ENCODE measurements around the gene AATF.

Gene AATF, protein sequence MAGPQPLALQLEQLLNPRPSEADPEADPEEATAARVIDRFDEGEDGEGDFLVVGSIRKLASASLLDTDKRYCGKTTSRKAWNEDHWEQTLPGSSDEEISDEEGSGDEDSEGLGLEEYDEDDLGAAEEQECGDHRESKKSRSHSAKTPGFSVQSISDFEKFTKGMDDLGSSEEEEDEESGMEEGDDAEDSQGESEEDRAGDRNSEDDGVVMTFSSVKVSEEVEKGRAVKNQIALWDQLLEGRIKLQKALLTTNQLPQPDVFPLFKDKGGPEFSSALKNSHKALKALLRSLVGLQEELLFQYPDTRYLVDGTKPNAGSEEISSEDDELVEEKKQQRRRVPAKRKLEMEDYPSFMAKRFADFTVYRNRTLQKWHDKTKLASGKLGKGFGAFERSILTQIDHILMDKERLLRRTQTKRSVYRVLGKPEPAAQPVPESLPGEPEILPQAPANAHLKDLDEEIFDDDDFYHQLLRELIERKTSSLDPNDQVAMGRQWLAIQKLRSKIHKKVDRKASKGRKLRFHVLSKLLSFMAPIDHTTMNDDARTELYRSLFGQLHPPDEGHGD

DNA sequence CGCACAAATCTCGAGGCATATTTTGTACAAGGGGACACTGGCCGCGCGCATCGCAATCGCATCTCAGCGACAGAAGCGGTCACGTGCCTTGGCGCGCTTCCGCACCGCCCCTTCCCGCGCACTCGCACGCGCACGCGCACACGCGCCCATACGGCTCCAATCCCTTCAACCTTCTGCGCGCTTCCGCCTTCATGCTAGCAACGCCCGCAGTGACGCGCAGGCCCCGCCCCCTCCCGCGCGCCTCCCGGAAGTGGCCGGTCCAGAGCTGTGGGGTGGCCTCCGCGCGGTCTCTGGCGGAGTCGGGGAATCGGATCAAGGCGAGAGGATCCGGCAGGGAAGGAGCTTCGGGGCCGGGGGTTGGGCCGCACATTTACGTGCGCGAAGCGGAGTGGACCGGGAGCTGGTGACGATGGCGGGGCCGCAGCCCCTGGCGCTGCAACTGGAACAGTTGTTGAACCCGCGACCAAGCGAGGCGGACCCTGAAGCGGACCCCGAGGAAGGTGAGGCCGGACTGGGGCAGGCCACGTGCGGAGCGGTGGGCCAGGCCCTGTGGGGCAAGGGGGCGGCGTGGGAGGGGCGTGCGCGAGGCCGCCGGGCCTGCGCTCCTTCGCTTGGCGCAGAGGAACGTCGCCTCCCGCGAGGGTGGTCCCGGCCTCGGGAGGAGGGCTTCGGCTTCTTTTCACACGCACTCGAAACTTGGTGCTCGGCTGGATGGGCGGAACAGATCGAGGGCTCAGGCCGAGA, at the start of gene AATF:
Gene AATF (plus strand): TSS at position 238 of the 744 bp plus-strand sequence. CDS start 172 bp downstream, at position 410.
- peak; percentile 95 for DNase-seq (ENCODE audit: low spot score)

DNA sequence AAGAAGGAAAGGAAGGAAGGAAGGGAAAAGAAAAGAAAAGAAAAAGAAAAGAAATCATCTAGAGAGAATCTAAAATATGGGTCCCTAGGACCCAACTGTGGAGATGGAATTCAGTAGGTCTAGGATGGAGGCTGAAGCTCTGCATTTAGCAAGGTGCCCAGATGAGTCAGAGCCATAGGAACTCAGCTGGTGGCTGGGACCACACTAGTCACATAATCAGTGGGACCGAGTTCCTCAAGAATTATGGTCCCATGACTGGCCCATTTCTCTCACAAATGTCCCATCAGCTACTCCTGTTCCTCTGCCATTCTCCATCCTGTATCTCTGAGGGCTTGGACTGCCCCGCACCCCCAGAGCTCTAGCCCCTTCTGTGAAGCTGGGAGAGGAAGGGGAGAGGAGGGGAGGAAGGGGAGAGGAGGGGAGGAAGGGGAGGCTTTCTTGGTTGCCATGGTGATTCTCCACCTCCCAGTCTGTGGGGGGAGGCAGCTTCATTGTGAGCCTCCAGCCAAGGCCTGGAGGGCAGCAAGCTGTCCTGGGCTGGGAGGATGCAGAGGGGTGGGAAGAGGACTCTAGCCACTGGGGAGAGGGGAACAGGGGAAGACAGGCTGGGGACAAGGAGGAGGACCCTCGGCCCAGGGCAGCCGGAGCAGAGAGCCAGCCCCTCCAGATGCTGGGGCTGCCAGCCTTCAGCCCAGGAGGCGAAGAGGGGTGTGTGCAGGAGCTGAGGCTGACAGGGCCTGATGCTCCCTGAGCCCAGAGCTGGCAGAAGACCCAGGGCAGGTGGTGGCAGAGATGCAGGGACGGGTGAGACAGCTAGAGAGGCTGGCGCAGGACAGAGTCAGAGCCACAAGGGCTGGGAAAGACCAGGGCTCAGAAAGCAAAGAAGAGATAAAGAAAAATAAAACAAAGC, 49.2 kb upstream of the AATF start:
- DNase-seq (ENCODE audit: low spot score): no peak

DNA sequence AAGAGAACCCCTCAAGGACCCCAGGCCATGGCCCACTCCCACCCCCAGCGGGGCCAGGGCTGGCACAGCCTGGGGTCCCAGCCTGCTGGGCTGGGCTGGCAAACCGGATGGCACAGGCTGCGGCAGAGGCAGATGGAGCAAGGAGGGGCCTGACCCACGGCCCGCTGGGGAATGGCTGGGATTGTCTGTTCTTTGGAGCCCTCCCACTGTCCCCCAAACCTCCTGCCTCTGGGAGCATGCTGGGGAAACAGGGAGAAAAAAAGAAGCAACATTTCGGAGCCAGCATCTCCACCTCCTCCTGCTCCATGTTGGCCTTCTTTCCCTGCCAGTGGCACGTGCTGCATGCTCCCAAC, 48.6 kb upstream of the AATF start:
- no peak for DNase-seq (ENCODE audit: low spot score)

DNA sequence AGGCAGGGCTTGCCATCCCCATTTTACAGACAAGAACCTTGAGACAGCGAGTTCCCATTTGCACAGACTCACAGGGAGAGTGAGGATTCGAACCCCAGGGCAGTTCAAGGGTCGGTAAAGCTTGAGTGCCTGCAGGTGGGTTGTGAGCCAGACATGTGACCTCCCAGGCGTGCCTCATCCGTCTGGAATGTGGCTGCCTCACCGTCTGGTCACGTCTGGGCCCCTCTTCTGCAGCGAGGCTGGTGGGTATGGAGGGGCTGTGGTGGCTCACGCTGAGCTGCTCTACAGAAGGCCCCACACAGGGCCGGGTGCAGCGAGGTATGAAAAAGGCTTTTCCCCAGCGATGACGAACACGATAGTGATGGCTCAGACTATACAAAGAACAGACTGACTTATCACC, 47.2 kb upstream of the AATF start:
- no peak for DNase-seq (ENCODE audit: low spot score)

DNA sequence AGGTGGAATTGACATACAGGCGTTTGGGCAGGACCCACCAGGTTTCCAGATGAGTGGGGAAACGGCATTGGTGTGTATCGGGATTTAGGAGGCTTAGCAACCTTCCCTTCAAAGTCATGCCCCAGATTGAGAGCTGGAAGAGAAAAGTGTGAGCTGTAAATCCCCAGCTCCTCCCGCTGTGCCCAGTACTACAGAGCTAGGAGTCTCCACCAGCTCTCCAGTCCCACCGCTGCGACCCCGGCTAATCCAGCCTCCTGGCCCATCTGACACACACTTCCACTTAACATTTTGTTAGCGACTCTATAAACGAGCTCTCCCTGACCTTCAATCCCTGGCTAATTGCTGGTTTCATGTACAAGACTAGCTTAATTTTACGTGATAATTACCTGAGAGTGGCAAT, 41.3 kb upstream of the AATF start:
- no peak for DNase-seq (ENCODE audit: low spot score)

DNA sequence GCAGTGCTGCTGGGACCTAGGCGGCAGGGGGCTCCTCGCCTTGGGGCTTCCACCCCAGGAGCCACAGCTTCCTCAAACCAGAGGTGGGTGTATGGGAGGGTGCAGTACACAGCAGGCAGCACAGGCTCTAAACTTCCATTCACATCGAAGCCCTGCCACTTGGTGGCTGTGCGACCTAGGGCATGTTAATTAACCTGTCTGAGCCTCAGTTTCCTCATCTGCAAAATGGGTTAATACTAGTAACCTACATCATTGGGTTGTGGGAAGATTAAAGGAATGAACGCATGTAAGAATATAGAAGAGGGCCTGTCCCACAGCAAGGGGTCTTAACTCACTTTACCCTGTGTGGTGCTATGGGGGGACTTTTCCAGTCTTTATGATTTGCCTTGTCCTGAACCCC, 38.2 kb upstream of the AATF start:
- no peak for DNase-seq (ENCODE audit: low spot score)

DNA sequence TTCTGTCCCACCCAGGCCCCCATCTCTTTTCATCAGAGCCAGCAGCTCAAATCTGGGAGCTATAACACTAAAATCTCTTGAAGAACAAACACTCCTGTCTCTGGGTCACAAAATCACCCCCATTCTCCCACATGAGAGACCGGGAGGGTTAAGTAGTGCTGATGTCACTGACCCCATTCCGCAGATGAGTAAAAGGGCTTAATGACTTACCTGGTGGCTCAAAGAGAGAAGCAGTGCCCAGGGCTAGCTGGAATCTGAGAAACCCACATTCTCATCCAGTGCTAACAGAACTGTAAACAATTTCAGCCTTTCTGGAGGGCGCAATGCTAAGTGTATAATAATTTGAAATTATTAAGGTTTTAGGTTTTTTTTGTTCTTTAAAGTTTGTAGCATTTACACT, 37.8 kb upstream of the AATF start:
- DNase-seq (ENCODE audit: low spot score): no peak

DNA sequence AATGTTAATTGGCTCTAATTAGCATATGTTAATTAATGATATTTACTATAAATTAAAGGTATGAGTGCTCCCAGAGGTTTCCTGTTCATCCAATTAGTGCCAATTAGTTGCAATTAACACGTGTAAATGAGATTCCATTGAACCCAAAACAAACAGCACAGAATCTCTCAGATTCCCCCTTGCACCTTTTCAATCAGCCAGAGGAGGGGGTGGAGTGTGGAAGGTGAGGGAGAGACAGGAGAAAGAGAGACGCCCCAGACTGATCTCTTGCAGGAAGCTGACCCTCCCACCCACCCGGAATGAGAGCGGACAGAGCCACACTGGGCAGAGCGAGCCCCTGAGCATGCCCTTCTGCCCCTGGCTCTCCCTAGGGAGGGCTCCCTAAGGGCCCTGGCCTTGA, 35.6 kb upstream of the AATF start:
- DNase-seq (ENCODE audit: low spot score): no peak

DNA sequence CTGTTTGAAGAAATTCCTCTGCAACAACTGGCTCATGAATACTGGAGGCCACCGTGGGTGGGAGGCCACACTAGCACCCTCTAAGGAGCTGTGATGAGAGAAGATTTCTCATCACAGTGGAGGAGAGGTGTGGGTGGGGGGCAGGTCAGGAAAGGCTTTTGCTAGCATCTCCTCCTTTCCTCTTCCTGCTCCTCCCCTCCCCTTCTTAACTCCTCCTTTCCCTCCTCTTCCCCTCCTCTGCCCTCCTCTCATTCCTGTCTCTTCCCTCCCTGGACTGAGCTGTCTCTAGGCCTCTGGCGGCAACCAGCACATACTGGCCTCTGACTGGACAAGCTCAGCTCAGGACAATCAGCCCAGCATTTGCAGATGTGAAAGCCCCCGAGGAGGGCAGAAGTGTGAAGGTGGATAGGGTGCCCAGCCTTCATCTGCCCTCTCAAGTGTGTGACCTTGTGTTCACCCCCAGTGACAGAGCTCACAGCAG, 30.5 kb upstream of the AATF start:
- no peak for DNase-seq (ENCODE audit: low spot score)

DNA sequence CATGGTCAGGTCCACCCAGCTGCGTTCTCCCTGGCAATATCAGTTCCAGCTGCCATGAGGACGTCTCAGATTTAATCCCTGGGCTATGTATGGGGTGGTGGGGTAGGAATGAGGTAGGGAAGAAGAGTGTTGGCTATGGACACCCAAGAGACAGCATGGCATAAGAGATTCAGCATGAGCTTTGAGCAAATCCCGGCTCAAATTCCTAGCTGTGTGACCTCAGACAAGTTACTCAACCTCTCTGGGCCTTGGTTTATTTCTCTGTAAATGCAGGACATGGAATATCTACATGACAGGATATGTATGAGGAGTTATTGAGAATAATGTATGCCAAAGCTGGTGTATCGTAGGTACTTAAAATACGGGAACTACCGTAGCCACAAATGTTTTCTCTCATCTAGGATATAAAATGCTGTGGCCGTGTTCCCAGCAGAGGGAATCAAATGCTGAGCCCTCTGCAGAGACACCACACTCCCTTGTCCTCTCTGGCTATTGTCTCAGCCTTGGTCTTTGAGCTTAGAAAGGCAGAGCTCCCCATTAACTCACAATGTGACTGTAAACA, 29.3 kb upstream of the AATF start:
- DNase-seq (ENCODE audit: low spot score): no peak

DNA sequence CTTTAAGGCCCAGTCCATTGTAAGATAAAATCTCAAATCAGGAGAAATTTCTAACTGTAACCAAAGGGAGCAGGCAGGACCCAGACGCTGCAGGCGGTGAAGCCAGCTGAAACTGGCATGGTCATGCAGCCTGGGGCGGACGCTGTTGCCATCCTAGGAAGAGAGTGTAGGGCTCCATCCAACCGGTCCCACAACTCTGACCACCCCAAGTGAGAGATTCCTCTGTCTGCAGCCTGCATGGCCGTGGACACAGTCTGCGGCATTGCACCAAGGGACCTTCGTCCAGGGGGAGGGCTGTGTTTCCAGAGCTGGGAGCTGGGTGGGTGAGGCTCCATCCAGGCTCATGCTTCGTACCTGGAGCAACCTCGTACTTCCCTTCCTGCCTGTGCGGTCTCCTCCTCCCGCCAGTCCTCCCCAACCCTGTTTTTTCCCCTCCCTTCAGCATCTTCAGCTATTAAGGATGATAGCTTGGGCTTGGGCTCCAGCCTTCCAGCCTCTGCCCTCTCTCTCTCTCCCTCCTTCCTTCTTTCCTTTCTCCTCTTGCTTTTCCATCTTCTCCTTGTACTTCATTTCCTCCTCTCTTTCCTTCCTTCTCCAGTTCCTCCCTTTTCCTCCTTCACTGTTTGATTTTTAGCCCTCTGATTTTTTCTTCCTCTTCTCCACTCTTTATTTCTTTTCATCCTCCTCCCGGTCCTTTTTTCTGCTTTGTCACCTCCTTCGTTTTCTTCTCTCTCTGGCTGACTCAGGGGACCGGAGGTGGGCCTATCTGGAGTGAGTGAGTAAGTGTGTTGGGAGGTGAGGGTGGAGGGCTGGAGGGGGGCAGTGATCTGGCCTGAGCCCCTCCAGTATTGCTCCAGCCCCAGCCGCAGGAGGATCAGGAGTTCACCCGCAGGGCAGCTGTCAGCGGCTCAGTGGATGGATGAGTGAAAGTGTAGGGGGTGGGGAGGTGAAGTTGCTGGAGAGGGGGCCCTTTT, 28.4 kb upstream of the AATF start:
- DNase-seq (ENCODE audit: low spot score): no peak

DNA sequence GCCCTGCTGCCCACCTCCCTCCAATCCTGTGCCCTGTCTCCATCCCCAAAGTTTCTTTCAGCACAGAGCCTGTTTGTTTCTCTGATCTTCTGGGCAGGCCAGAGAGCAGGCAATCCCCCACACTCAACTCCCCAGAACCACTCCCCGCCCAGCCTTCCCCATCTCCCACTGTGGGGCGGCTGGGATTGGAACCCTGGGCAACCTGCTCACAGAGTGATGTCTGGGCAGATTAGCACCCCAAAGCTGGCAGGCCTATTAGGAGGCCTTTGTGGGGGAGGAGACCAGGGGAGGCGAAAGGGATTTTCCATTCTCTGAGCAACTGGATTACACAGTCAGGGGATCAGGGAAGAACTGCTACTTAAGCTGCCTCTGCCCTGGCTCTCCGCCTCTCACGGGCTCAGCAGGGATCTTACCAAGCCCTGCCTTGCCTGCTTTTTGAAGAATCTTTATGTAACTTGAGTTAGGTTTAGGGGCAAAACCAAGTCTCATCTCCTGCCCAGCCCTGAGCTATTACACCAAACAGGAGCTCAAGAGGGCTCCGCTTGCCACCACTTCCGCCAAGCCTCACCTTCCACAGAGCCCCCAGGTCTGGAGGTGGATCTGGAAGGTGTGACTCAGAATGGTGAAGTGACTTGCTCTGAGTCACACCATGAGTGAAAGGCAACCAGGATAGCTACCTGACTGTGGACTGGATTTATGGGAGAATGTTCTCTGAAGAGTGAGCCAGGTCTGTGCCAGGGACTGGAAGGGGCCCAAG, 27.5 kb upstream of the AATF start:
- DNase-seq (ENCODE audit: low spot score): no peak

DNA sequence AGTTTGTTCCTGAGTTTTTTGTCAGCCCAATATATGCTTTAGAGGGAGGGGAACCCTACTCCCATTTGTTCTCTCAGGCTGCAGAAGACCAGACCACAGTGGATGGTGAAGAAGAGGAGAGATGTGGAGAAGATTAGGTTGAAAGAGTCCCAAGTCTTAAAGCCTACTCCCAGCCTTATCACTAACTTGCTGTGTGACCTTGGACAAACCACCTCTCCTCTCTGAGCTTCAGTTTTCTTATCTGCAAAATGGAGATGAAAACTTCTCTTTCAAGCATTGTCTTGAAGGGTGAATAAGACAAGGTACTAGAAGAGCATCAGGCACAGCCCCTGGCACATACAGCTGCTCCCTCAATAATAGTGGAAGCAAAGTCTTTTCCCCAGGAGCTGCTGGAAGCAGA, 26.6 kb upstream of the AATF start:
- DNase-seq (ENCODE audit: low spot score): no peak

DNA sequence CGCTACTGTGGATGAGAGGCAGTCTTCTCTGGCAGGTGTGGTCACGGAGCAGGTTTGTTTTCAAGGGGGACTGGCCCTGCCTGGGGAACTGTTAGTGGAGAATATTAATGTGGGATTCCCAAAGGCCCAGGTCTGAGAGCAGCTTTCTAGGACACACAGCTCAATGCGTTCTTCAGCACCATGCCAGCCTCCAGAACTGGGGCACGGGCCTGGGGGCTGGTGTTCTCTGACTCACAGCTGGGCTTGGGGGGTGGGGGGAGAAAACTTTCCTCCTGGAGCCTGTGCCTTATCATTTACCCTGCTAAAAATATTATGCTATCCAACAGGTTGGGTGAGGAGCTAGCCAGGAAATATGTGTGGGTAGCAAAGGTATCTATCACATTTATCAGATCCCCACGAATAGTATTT, 24.9 kb upstream of the AATF start:
- DNase-seq (ENCODE audit: low spot score): no peak

DNA sequence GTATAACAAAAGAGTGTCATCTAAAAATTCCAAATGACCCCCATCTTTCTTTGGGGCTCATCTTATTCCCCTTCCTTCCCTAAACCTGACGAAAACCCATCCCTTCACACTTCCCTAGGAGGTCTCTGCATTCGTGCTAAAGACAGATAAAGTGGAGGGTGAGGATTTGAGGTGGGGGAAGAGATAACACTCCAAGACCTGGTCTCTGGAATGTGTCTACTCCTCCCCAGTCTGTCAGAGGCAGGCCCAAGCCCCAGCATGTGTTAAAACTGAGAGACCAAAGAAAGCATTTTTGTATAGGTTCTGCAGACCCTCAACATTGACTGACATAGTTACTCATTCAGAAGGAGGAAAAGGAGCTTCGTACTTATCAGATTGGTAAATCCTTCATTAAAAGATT, 22.5 kb upstream of the AATF start:
- no peak for DNase-seq (ENCODE audit: low spot score)

DNA sequence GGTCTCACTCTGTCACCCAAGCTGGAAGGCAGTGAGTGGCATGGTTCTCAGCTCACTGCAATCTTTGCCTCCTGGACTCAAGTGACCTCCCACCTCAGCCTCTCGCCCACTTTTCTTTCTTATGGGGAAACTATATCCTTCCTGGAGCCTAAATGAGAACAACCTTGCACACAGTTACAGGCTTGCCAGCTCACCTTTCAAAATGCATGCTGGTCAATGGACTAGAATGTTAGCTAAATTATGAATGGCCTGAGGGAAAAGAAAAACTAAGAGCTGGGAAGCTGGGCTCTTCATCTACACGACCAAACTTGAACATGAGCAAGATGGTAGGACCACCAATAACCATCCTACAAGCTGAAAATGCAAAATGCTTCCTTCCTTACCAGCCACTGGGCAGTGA, 22.1 kb upstream of the AATF start:
- DNase-seq (ENCODE audit: low spot score): no peak

DNA sequence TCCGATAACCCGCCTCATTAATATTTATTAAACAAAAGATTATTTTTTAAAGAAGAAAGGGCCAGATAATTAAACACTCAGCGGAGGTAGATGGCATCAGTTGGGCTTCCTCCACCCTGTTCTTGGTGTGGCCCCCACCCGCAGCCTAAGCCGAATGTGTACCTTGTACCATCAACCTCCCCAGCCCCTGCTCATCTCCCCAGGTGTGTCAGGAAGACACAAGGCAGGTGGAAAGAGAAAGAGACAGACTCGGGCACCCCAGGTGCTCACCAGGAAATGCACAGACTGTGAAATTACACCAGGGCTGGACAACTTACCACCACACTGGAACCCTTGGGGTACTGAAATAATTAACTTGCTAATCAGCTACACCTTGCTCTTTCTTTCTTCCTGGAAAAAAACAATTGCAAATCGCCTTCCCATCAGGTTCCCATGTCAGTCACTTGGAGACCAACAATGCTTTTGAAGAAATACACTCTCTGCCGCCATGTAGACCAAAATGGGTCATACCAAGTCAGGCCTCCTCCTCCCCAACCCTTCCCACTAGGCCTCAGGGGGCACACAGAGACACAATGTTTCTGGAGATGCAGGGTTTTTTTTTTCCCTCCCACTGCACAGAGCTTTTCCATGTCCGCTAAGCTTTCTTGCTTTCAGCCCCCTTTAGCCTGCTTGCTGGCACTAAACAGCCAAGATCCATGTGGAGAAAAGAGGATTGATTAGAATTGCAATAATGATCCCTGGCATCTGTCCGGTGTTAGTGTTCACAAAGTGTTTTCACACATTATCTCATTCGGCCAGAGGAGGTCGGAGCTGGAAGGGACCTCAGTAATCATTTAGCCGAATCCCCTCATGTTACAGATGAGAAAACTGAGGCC, 20.0 kb upstream of the AATF start:
- no peak for DNase-seq (ENCODE audit: low spot score)

DNA sequence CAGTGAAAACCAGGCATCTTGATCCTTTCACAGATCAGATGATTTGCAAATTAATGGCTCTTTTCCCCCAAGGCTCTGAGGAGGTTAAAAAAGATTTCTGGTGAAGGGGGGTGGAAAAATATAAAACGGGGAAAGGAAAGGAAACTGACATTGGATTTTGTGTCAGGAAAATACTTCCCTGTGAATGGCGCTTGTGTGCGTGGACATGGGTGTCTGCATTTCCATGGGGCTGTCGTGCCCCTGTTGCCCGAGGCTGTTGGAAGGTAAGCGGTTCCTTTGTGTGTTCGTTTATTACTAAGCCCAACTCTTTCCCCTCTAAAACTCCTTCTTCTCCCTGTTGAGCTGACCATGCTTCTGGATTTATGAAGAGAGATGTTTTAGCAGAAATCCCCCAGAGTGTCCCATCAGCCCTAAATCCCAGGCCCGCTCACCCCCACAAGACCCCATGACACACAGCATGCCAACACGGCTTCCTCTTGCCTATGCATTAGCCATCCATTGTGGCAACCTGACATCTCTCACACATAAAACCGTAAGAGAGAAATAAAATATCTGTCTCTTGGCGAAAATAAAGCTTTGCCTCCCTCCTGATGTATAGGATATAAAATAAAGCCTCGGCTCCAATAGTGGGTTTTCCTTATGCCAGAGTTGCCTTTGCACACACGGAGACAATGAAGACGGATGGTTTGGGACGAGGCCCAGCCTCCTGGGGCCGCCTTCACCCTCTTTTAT, 18.7 kb upstream of the AATF start:
- DNase-seq (ENCODE audit: low spot score): no peak

Measured in CD4-positive, alpha-beta T cell treated with Interleukin-2 at 100 ng/mL for 4 hours (primary cell).